ENCODE data around the gene MYL9.

DNA sequence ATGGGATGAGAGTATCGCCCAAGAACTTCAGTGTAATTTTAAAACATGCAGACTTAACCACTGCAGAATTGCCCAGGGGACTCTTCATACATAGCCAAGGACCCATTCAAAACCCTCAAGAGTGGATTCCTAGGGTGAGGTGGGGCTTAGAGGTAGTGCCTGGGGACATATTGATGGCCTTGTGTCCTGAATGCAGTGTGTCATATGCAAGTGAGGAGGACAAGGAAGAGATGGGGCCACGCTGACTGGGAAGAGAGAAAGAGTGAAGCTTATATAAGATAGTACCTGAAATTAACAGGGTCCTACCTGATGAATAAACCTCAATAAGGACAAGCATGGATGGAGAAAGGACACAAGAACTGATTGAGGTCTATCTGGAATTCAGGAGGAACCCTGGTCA is 13.9 kb downstream of the MYL9 start:
- TF ChIP-seq CTCF (IDR thresholded peaks at IDR 0.05) = no peak
- TF ChIP-seq EP300 (IDR thresholded peaks at IDR 0.05) = no peak
- TF ChIP-seq POLR2A (IDR thresholded peaks at IDR 0.05) = no peak

Data from ovary (tissue), 3 donors.